IMR-90 (cell line): ENCODE measurements around the gene DENND6A. TPM values are rescaled to one million over a fixed set of nuclear protein-coding genes. Genes with fewer than 3 reads are reported as not detected.

ENCODE experiments used
- ATAC-seq: fragments of 200-7000 bp; cut with Tn5 transposase; 2 replicates; pipeline ENCODE4 v1.9.1; 2020; ENCODE audit warnings: low read depth, mild to moderate bottlenecking, moderate library complexity
- BruUV-seq: library from RNA; stranded (reverse); fragments of 400-500 nt; replicated peaks from 2 replicates; lab custom pipeline; 2021; lab: Mats Ljungman, UMichigan
- CTCF ChIA-PET: fragments of 300-600 bp; formaldehyde crosslinking; extraction: SDS; loops from one replicate; lab custom pipeline; 2021; ENCODE audit warnings: antibody characterized with exemption; lab: Yijun Ruan, JAX
- POLR2A ChIA-PET: fragments of 300-600 bp; sonication (Branson Sonifier 250); formaldehyde crosslinking; loops from one replicate; lab custom pipeline; 2022; ENCODE audit warnings: antibody characterized with exemption; ENCODE audit not compliant: unreplicated experiment; lab: Charles Lee
- DNase-seq: peaks from one replicate; pipeline ENCODE4 v3.0.0; 2013
- H2AFZ ChIP-seq: replicated peaks from 2 replicates; pipeline ENCODE3; 2013; ENCODE audit warnings: low read length, mild to moderate bottlenecking; ENCODE audit not compliant: poor library complexity
- H2AK5ac ChIP-seq: 2 replicates; pipeline ENCODE4 v1.6.1; 2013; ENCODE audit warnings: low read depth, low read length, inconsistent platforms
- H2AK9ac ChIP-seq: replicated peaks from 2 replicates; pipeline ENCODE3; 2013; ENCODE audit warnings: mild to moderate bottlenecking, low read depth, low read length, moderate library complexity; ENCODE audit not compliant: poor library complexity
- H2BK120ac ChIP-seq: 2 replicates; pipeline ENCODE4 v1.6.1; 2013; ENCODE audit warnings: low read depth, low read length, inconsistent platforms
- H2BK15ac ChIP-seq: 3 replicates; pipeline ENCODE4 v1.6.1; 2013; ENCODE audit warnings: low read depth, low read length, inconsistent platforms
- H2BK20ac ChIP-seq: 2 replicates; pipeline ENCODE4 v1.6.1; 2013; ENCODE audit warnings: low read depth, mild to moderate bottlenecking, inconsistent platforms, low read length, moderate library complexity
- H2BK5ac ChIP-seq: 2 replicates; pipeline ENCODE4 v1.6.1; 2013; ENCODE audit warnings: mild to moderate bottlenecking, low read depth, low read length, inconsistent platforms; ENCODE audit not compliant: poor library complexity, severe bottlenecking
- H3K14ac ChIP-seq: replicated peaks from 2 replicates; pipeline ENCODE4 v1.6.1; 2013; ENCODE audit warnings: low read depth, low read length, inconsistent platforms
- H3K18ac ChIP-seq: 2 replicates; pipeline ENCODE4 v1.6.1; 2013; ENCODE audit warnings: low read depth, low read length, control low read depth
- H3K23ac ChIP-seq: 2 replicates; pipeline ENCODE4 v1.6.1; 2013; ENCODE audit warnings: low read depth, low read length, inconsistent platforms
- H3K27ac ChIP-seq: 2 replicates; pipeline ENCODE4 v1.5.1; 2013; ENCODE audit warnings: mild to moderate bottlenecking, control low read depth, low read length; ENCODE audit not compliant: insufficient read depth
- H3K27me3 ChIP-seq: 2 replicates; pipeline ENCODE4 v1.6.1; 2013; ENCODE audit warnings: low read length; ENCODE audit not compliant: control insufficient read depth, insufficient read depth
- H3K36me3 ChIP-seq: 2 replicates; pipeline ENCODE4 v1.6.1; 2013; ENCODE audit warnings: low read length, mixed read lengths; ENCODE audit not compliant: control insufficient read depth, insufficient read depth
- H3K4ac ChIP-seq: 2 replicates; pipeline ENCODE4 v1.6.1; 2013; ENCODE audit warnings: low read depth, low read length, inconsistent platforms
- H3K4me1 ChIP-seq: 2 replicates; pipeline ENCODE4 v1.6.1; 2013; ENCODE audit warnings: low read length, mixed read lengths; ENCODE audit not compliant: control insufficient read depth, insufficient read depth
- H3K4me2 ChIP-seq: 2 replicates; pipeline ENCODE4 v1.6.1; 2013; ENCODE audit warnings: low read depth, mild to moderate bottlenecking, control low read depth, low read length, moderate library complexity
- H3K4me3 ChIP-seq: 2 replicates; pipeline ENCODE4 v1.5.1; 2013; ENCODE audit warnings: low read depth, mild to moderate bottlenecking, control low read depth, low read length, moderate library complexity; ENCODE audit not compliant: insufficient read depth
- H3K56ac ChIP-seq: 2 replicates; pipeline ENCODE4 v1.6.1; 2013; ENCODE audit warnings: low read length, inconsistent platforms; ENCODE audit not compliant: insufficient read depth; ENCODE audit errors: extremely low read depth
- H3K79me1 ChIP-seq, 2 experiments: 2 replicates each; pipeline ENCODE4 v1.6.1; 2013; ENCODE audit warnings: low read length in 2 of 2, inconsistent platforms in 1 of 2, low read depth in 1 of 2
- H3K9ac ChIP-seq: 2 replicates; pipeline ENCODE4 v1.6.1; 2013; ENCODE audit warnings: low read depth, low read length, control low read depth
- H3K9me1 ChIP-seq: 2 replicates; pipeline ENCODE4 v1.6.1; 2013; ENCODE audit warnings: low read length, inconsistent platforms; ENCODE audit not compliant: insufficient read depth
- H3K9me3 ChIP-seq: 2 replicates; pipeline ENCODE4 v1.6.1; 2013; ENCODE audit warnings: low read length; ENCODE audit not compliant: control insufficient read depth, insufficient read depth
- H4K20me1 ChIP-seq: 2 replicates; pipeline ENCODE4 v1.6.1; 2013; ENCODE audit warnings: low read length, inconsistent platforms; ENCODE audit not compliant: insufficient read depth
- H4K5ac ChIP-seq: 2 replicates; pipeline ENCODE4 v1.6.1; 2013; ENCODE audit warnings: mild to moderate bottlenecking, low read depth, low read length, control low read depth
- H4K8ac ChIP-seq, 2 experiments: 2 replicates each; pipeline ENCODE4 v1.6.1; 2013; ENCODE audit warnings: low read depth in 2 of 2, low read length in 2 of 2, control low read depth in 1 of 2, inconsistent platforms in 1 of 2
- H4K91ac ChIP-seq: 2 replicates; pipeline ENCODE4 v1.6.1; 2013; ENCODE audit warnings: low read depth, low read length, inconsistent platforms; ENCODE audit not compliant: insufficient read depth
- BHLHE40 ChIP-seq: fragments of 150-350 bp; IDR thresholded peaks from 2 replicates; pipeline ENCODE4 v1.6.1; 2016; ENCODE audit warnings: mild to moderate bottlenecking, low read depth, low read length
- CEBPB ChIP-seq: IDR thresholded peaks from 2 replicates; pipeline ENCODE4 v1.6.1; 2012; ENCODE audit warnings: low read depth, low read length, improper control_type of control experiment
- CHD1 ChIP-seq: IDR thresholded peaks from 2 replicates; pipeline ENCODE4 v1.6.1; 2012; ENCODE audit warnings: low read depth, low read length, improper control_type of control experiment
- FOS ChIP-seq: fragments of 150-350 bp; IDR thresholded peaks from 2 replicates; pipeline ENCODE4 v1.6.1; 2016; ENCODE audit warnings: low read depth, low read length
- MAFK ChIP-seq: IDR thresholded peaks from 2 replicates; pipeline ENCODE4 v1.6.1; 2012; ENCODE audit warnings: low read depth, low read length, improper control_type of control experiment
- MAZ ChIP-seq: IDR thresholded peaks from 2 replicates; pipeline ENCODE4 v1.6.1; 2012; ENCODE audit warnings: low read depth, mild to moderate bottlenecking, low read length, improper control_type of control experiment, moderate library complexity, borderline replicate concordance
- MXI1 ChIP-seq: IDR thresholded peaks from 2 replicates; pipeline ENCODE4 v1.6.1; 2012; ENCODE audit warnings: low read depth, mild to moderate bottlenecking, low read length, moderate library complexity, borderline replicate concordance
- NFE2L2 ChIP-seq: fragments of 150-350 bp; IDR thresholded peaks from 2 replicates; pipeline ENCODE4 v1.6.1; 2016; ENCODE audit warnings: low read depth, mild to moderate bottlenecking, low read length
- POLR2A ChIP-seq: IDR thresholded peaks from 2 replicates; pipeline ENCODE4 v1.6.1; 2012; ENCODE audit warnings: mild to moderate bottlenecking, low read depth, low read length
- RAD21 ChIP-seq: IDR thresholded peaks from 2 replicates; pipeline ENCODE4 v1.6.1; 2012; ENCODE audit warnings: low read length, improper control_type of control experiment
- RCOR1 ChIP-seq: IDR thresholded peaks from 2 replicates; pipeline ENCODE4 v1.6.1; 2012; ENCODE audit warnings: mild to moderate bottlenecking, low read length, improper control_type of control experiment; ENCODE audit not compliant: insufficient replicate concordance
- RFX5 ChIP-seq: IDR thresholded peaks from 2 replicates; pipeline ENCODE4 v1.8.0; 2012; ENCODE audit warnings: low read depth, mild to moderate bottlenecking, low read length, moderate library complexity
- SMC3 ChIP-seq: fragments of 150-350 bp; IDR thresholded peaks from 2 replicates; pipeline ENCODE4 v1.6.1; 2016; ENCODE audit warnings: low read depth, mild to moderate bottlenecking, antibody characterized with exemption, low read length, moderate library complexity
- dilution Hi-C: fragments of 300-500 bp; cut with HindIII; formaldehyde crosslinking; loops from one replicate; pipeline ENCODE4 v1.14.3; 2018; ENCODE audit warnings: low sequenced_read_pairs; ENCODE audit not compliant: unreplicated experiment
- in situ Hi-C: fragments of 300-500 bp; cut with MboI; formaldehyde crosslinking; loops from 3 replicates; pipeline ENCODE4 v1.14.3; 2019; ENCODE audit warnings: low sequenced_read_pairs, inconsistent platforms, mixed read lengths
- intact Hi-C: fragments of 100-400 bp; cut with micrococcal nuclease; formaldehyde crosslinking; loops from 2 replicates; pipeline ENCODE4 v1.10.0; 2022
- polyA plus RNA-seq, 3 experiments: library from polyadenylated mRNA; depleted of rRNA; stranded (reverse); fragments of >200 nt; gene quantifications; 2 replicates each; pipeline ENCODE4 v1.2.3, GENCODE V29; 2012; ENCODE audit warnings: low replicate concordance in 1 of 3
- total RNA-seq: library from RNA; depleted of rRNA; stranded (reverse); fragments of >200 nt; gene quantifications from 2 replicates; pipeline ENCODE4 v1.2.3, GENCODE V29; 2012
- TF ChIP-seq, protein P1 (sequence below): conservative IDR thresholded peaks from 2 replicates; pipeline ENCODE4 v1.5.1; 2012; ENCODE audit warnings: mild to moderate bottlenecking, low read depth, low read length, improper control_type of control experiment
- TF ChIP-seq, protein P2 (sequence below): fragments of 150-350 bp; IDR thresholded peaks from 2 replicates; pipeline ENCODE4 v1.6.1; 2016; ENCODE audit warnings: low read depth, mild to moderate bottlenecking, low read length, moderate library complexity, borderline replicate concordance
- TF ChIP-seq, protein P3 (sequence below): fragments of 150-350 bp; IDR thresholded peaks from 2 replicates; pipeline ENCODE4 v1.6.1; 2017; ENCODE audit warnings: mild to moderate bottlenecking, antibody characterized with exemption, low read length, low read depth

DENND6A gene
- total and polyA plus RNA-seq, 2 of the 4 experiments (the other 2 are of a cell fraction), result 3.8 to 9.0 TPM

DNA sequence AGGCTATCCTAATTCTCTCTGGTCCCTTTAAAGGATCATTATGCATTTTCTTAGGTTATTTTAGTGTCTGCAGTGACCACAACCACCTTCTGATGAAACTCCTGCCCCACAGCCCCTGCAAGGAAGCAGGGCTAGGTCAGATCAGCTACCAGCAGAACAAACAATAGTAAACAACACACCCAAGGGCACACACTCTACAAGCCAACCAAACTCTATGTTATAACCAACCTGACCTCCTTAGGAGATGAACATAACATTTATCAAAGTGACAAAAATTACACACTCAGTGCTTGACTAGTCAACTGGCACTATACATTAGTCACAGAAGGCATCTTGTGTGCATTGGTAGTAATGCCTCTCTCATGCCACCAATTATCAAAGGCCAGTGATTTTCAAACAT is 17.3 kb downstream of the DENND6A start:
- H3K23ac ChIP-seq, result no peak overlapping the region
- ChIA-PET CTCF (no interaction called here), POLR2A (interaction anchor here (0.6 kb wide), 1 partner anchor 18 kb away, joined by 3 read pairs; no protein-coding TSS in a partner anchor)
- no peak overlapping the region for H2BK20ac ChIP-seq
- no peak for DNase-seq
- no peaks in the 10 kb centered on the region for H3K9me3 ChIP-seq
- H2BK15ac ChIP-seq, result no peak overlapping the region
- no peak overlapping the region for H2AFZ ChIP-seq
- H2BK5ac ChIP-seq, result no peak overlapping the region
- H3K56ac ChIP-seq, result no peak overlapping the region
- in situ Hi-C loops (no loop called here), dilution Hi-C loops (no loop called here), intact Hi-C loops (no loop called here)
- H4K8ac ChIP-seq, result no peak overlapping the region
- H4K5ac ChIP-seq, result no peak overlapping the region
- H3K27ac ChIP-seq, result no peak overlapping the region
- H3K36me3 ChIP-seq, result peaks cover 4% of the 10 kb centered on the region; the same call in 1 of the 2 replicates
- no peaks in the 10 kb centered on the region for H3K27me3 ChIP-seq
- no peak for TF ChIP-seq RFX5
- TF ChIP-seq, protein P1, sequence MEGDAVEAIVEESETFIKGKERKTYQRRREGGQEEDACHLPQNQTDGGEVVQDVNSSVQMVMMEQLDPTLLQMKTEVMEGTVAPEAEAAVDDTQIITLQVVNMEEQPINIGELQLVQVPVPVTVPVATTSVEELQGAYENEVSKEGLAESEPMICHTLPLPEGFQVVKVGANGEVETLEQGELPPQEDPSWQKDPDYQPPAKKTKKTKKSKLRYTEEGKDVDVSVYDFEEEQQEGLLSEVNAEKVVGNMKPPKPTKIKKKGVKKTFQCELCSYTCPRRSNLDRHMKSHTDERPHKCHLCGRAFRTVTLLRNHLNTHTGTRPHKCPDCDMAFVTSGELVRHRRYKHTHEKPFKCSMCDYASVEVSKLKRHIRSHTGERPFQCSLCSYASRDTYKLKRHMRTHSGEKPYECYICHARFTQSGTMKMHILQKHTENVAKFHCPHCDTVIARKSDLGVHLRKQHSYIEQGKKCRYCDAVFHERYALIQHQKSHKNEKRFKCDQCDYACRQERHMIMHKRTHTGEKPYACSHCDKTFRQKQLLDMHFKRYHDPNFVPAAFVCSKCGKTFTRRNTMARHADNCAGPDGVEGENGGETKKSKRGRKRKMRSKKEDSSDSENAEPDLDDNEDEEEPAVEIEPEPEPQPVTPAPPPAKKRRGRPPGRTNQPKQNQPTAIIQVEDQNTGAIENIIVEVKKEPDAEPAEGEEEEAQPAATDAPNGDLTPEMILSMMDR, result no peak
- no peak for TF ChIP-seq CHD1
- no peak for TF ChIP-seq MAZ
- TF ChIP-seq, protein P2, sequence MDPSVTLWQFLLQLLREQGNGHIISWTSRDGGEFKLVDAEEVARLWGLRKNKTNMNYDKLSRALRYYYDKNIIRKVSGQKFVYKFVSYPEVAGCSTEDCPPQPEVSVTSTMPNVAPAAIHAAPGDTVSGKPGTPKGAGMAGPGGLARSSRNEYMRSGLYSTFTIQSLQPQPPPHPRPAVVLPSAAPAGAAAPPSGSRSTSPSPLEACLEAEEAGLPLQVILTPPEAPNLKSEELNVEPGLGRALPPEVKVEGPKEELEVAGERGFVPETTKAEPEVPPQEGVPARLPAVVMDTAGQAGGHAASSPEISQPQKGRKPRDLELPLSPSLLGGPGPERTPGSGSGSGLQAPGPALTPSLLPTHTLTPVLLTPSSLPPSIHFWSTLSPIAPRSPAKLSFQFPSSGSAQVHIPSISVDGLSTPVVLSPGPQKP, result no peak
- TF ChIP-seq POLR2A, result no peak
- no peak for TF ChIP-seq SMC3
- TF ChIP-seq RAD21, result no peak
- no peak for TF ChIP-seq BHLHE40
- TF ChIP-seq NFE2L2, result no peak
- TF ChIP-seq RCOR1, result no peak
- TF ChIP-seq, protein P3, sequence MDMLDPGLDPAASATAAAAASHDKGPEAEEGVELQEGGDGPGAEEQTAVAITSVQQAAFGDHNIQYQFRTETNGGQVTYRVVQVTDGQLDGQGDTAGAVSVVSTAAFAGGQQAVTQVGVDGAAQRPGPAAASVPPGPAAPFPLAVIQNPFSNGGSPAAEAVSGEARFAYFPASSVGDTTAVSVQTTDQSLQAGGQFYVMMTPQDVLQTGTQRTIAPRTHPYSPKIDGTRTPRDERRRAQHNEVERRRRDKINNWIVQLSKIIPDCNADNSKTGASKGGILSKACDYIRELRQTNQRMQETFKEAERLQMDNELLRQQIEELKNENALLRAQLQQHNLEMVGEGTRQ, result no peak
- no peak for TF ChIP-seq FOS
- no peak for TF ChIP-seq MXI1
- no peak for TF ChIP-seq CEBPB
- no peak for TF ChIP-seq MAFK
- no peak overlapping the region for H3K4me2 ChIP-seq
- H3K4me1 ChIP-seq, result peaks cover 1% of the 10 kb centered on the region; the same call in 1 of the 2 replicates
- no peak overlapping the region for H2AK9ac ChIP-seq
- H4K91ac ChIP-seq, result no peak overlapping the region
- no peak overlapping the region for H3K14ac ChIP-seq
- H2BK120ac ChIP-seq, result no peak overlapping the region
- no peak overlapping the region for H3K18ac ChIP-seq
- H3K9me1 ChIP-seq, result peaks cover 8% of the 10 kb centered on the region; the same call in 1 of the 2 replicates
- H3K79me1 ChIP-seq, result peaks cover 37 to 47% of the 10 kb centered on the region in 2 experiments
- H3K9ac ChIP-seq, result no peak overlapping the region
- no peak for ATAC-seq
- BruUV-seq, result no TSS peak
- peaks cover 5% of the 10 kb centered on the region; the same call in 1 of the 2 replicates for H4K20me1 ChIP-seq
- no peak overlapping the region for H3K4ac ChIP-seq
- no peak overlapping the region for H2AK5ac ChIP-seq
- no peak overlapping the region for H3K4me3 ChIP-seq
